HG03045 (cell line): ENCODE results near the gene SPON1.
"Not testable (repeated sequence)": the region's sequence is repeated elsewhere in the genome, so short reads cannot be mapped to it uniquely, and the experiment has no call there.

ENCODE experiments used
- ATAC-seq: cut with Tn5 transposase; IDR thresholded peaks from one replicate; pipeline ENCODE4 v1.9.1; 2021; ENCODE audit warnings: mild to moderate bottlenecking, moderate library complexity; ENCODE audit not compliant: unreplicated experiment

SPON1 gene

GRCh38 chr11:14232652-14233051, 270.1 kb downstream of the SPON1 start:
- no peak for ATAC-seq

- ATAC-seq: no peak
Observed at GRCh38 chr11:14234446-14234845, 271.9 kb downstream of the SPON1 start.

- no peak for ATAC-seq
Observed at GRCh38 chr11:14235701-14236100, 273.2 kb downstream of the SPON1 start.

- peak; percentile 91 for ATAC-seq
Observed at GRCh38 chr11:14237444-14237961, 275.0 kb downstream of the SPON1 start.

GRCh38 chr11:14240221-14240620, 277.7 kb downstream of the SPON1 start:
- ATAC-seq: no peak

- ATAC-seq: no peak
Observed at GRCh38 chr11:14240951-14241350, 278.4 kb downstream of the SPON1 start.

GRCh38 chr11:14242187-14242586, 279.7 kb downstream of the SPON1 start:
- ATAC-seq: no peak

GRCh38 chr11:14242733-14243132, 280.2 kb downstream of the SPON1 start:
- no peak for ATAC-seq

GRCh38 chr11:14244926-14245325, 282.4 kb downstream of the SPON1 start:
- no peak for ATAC-seq

- ATAC-seq: no peak
Observed at GRCh38 chr11:14245444-14245843, 282.9 kb downstream of the SPON1 start.

- ATAC-seq: no peak
Observed at GRCh38 chr11:14248580-14248981, 286.1 kb downstream of the SPON1 start.

- no peak for ATAC-seq
Observed at GRCh38 chr11:14249121-14249963, 286.8 kb downstream of the SPON1 start.

- no peak for ATAC-seq
Observed at GRCh38 chr11:14251754-14252153, 289.2 kb downstream of the SPON1 start.

- not testable (repeated sequence) for ATAC-seq
Observed at GRCh38 chr11:14252501-14252900, 290.0 kb downstream of the SPON1 start.

GRCh38 chr11:14253421-14253820, 290.9 kb downstream of the SPON1 start:
- no peak for ATAC-seq

- no peak for ATAC-seq
Observed at GRCh38 chr11:14253840-14254239, 291.3 kb downstream of the SPON1 start.

- ATAC-seq: no peak
Observed at GRCh38 chr11:14254533-14255237, 292.2 kb downstream of the SPON1 start.

GRCh38 chr11:14255238-14255534, 292.7 kb downstream of the SPON1 start:
- ATAC-seq: no peak

- no peak for ATAC-seq
Observed at GRCh38 chr11:14258221-14258935, 295.9 kb downstream of the SPON1 start.

GRCh38 chr11:14259186-14259784, 296.8 kb downstream of the SPON1 start:
- ATAC-seq: no peak

- no peak for ATAC-seq
Observed at GRCh38 chr11:14259878-14260277, 297.4 kb downstream of the SPON1 start.
